OCI-LY3 (cell line): ENCODE data around the gene TNS3.

ENCODE experiments used
- H2AFZ ChIP-seq: fragments of 200-600, 300-600 bp; shearing (Covaris generic); 2 replicates; pipeline ENCODE4 v1.6.0; 2014; ENCODE audit warnings: antibody characterized with exemption, low read depth, low read length
- H3K27ac ChIP-seq: fragments of 200-600, 300-600 bp; sonication (generic); 2 replicates; pipeline ENCODE4 v1.5.1; 2014; ENCODE audit warnings: mild to moderate bottlenecking, low read length, moderate library complexity, mixed read lengths
- H3K27me3 ChIP-seq: fragments of 200-600, 300-600 bp; sonication (generic); 2 replicates; pipeline ENCODE4 v1.6.1; 2014; ENCODE audit warnings: low read depth, low read length, mixed read lengths
- H3K36me3 ChIP-seq: fragments of 200-600, 300-600 bp; sonication (generic); replicated peaks from 2 replicates; pipeline ENCODE3; 2014; ENCODE audit warnings: low read depth, low read length, mixed read lengths
- H3K4me1 ChIP-seq: fragments of 300-600, 200-600 bp; sonication (generic); 2 replicates; pipeline ENCODE4 v1.6.1; 2014; ENCODE audit warnings: low read length, mixed read lengths
- H3K4me2 ChIP-seq: fragments of 200-600, 300-600 bp; sonication (generic); 2 replicates; pipeline ENCODE4 v1.6.1; 2014; ENCODE audit warnings: low read length, mixed read lengths
- H3K4me3 ChIP-seq: fragments of 300-600, 200-600 bp; sonication (generic); 2 replicates; pipeline ENCODE4 v1.5.1; 2014; ENCODE audit warnings: antibody characterized with exemption, mild to moderate bottlenecking, low read length, moderate library complexity
- H3K79me2 ChIP-seq: fragments of 300-600, 200-600 bp; shearing (Covaris generic); 2 replicates; pipeline ENCODE4 v1.6.1; 2014; ENCODE audit warnings: mild to moderate bottlenecking, low read length, mixed read lengths
- H3K9ac ChIP-seq: fragments of 300-600, 200-600 bp; shearing (Covaris generic); 2 replicates; pipeline ENCODE4 v1.6.0; 2014; ENCODE audit warnings: mild to moderate bottlenecking, low read length, moderate library complexity
- H3K9me3 ChIP-seq: fragments of 200-600, 300-600 bp; shearing (Covaris generic); 2 replicates; pipeline ENCODE4 v1.6.1; 2014; ENCODE audit warnings: low read length, mixed read lengths; ENCODE audit not compliant: insufficient read depth
- H4K20me1 ChIP-seq: fragments of 200-600, 300-600 bp; sonication (generic); 2 replicates; pipeline ENCODE4 v1.6.1; 2016; ENCODE audit warnings: low read length, mixed read lengths; ENCODE audit not compliant: insufficient read depth
- CTCF ChIP-seq: fragments of 200-600, 300-600 bp; sonication (generic); IDR thresholded peaks from 2 replicates; pipeline ENCODE4 v1.5.1; 2014; ENCODE audit warnings: antibody characterized with exemption, low read length, low read depth
- EZH2phosphoT487 ChIP-seq: fragments of 200-600 bp; shearing (Covaris generic); IDR thresholded peaks from 2 replicates; pipeline ENCODE4 v1.6.1; 2018; ENCODE audit warnings: antibody characterized with exemption, mixed run types, low read depth

Gene TNS3

GRCh38 chr7:47534322-47535034 is 47.4 kb downstream of the TNS3 start:
- Histone ChIP-seq H3K9ac (no peak overlapping the region), H3K36me3 (no peaks in the 10 kb centered on the region), H3K4me3 (no peak overlapping the region), H3K27ac (no peak overlapping the region), H4K20me1 (no peaks in the 10 kb centered on the region), H2AFZ (no peak overlapping the region), H3K79me2 (no peaks in the 10 kb centered on the region), H3K27me3 (no peaks in the 10 kb centered on the region), H3K4me2 (no peak overlapping the region), H3K9me3 (no peaks in the 10 kb centered on the region), H3K4me1 (no peaks in the 10 kb centered on the region)
- TF ChIP-seq CTCF (no peak), EZH2phosphoT487 (no peak)

- TF ChIP-seq EZH2phosphoT487 = no peak
- TF ChIP-seq CTCF = no peak
- no peak overlapping the region for H3K4me3 ChIP-seq
- H3K36me3 ChIP-seq = no peaks in the 10 kb centered on the region
- no peak overlapping the region for H3K9ac ChIP-seq
- no peaks in the 10 kb centered on the region for H3K79me2 ChIP-seq
- peaks cover 15% of the 10 kb centered on the region for H3K4me1 ChIP-seq
- no peak overlapping the region for H3K4me2 ChIP-seq
- H3K27me3 ChIP-seq = no peaks in the 10 kb centered on the region
- no peak overlapping the region for H2AFZ ChIP-seq
- H4K20me1 ChIP-seq = no peaks in the 10 kb centered on the region
- H3K9me3 ChIP-seq = no peaks in the 10 kb centered on the region
- no peak overlapping the region for H3K27ac ChIP-seq
Measured at GRCh38 chr7:47531584-47532492, 50.1 kb downstream of the TNS3 start.

GRCh38 chr7:47529826-47530555 is 51.9 kb downstream of the TNS3 start:
- no peaks in the 10 kb centered on the region for H3K36me3 ChIP-seq
- H3K9me3 ChIP-seq = no peaks in the 10 kb centered on the region
- H3K79me2 ChIP-seq = no peaks in the 10 kb centered on the region
- H3K4me1 ChIP-seq = peaks cover 15% of the 10 kb centered on the region
- no peak overlapping the region for H2AFZ ChIP-seq
- H3K4me2 ChIP-seq = no peak overlapping the region
- H3K9ac ChIP-seq = no peak overlapping the region
- TF ChIP-seq CTCF = no peak
- no peak for TF ChIP-seq EZH2phosphoT487
- H3K27me3 ChIP-seq = no peaks in the 10 kb centered on the region
- no peak overlapping the region for H3K4me3 ChIP-seq
- no peaks in the 10 kb centered on the region for H4K20me1 ChIP-seq
- H3K27ac ChIP-seq = no peak overlapping the region

- Histone ChIP-seq H3K4me2 (peak overlapping the region; percentile 55; the same call in 1 of the 2 replicates), H3K79me2 (no peaks in the 10 kb centered on the region), H4K20me1 (no peaks in the 10 kb centered on the region), H3K4me3 (no peak overlapping the region), H3K9me3 (no peaks in the 10 kb centered on the region), H3K27me3 (no peaks in the 10 kb centered on the region), H3K4me1 (peaks cover 15% of the 10 kb centered on the region), H3K9ac (no peak overlapping the region), H3K27ac (no peak overlapping the region), H2AFZ (no peak overlapping the region), H3K36me3 (no peaks in the 10 kb centered on the region)
- no peak for TF ChIP-seq EZH2phosphoT487
Measured at GRCh38 chr7:47529405-47529804, 52.5 kb downstream of the TNS3 start.
